ENCODE results near the gene BRME1. TPM values are rescaled to one million over a fixed set of nuclear protein-coding genes. Genes with fewer than 3 reads are reported as not detected.

The BRME1 gene
- polyA plus RNA-seq, 1 experiment, result 0.94 TPM

DNA sequence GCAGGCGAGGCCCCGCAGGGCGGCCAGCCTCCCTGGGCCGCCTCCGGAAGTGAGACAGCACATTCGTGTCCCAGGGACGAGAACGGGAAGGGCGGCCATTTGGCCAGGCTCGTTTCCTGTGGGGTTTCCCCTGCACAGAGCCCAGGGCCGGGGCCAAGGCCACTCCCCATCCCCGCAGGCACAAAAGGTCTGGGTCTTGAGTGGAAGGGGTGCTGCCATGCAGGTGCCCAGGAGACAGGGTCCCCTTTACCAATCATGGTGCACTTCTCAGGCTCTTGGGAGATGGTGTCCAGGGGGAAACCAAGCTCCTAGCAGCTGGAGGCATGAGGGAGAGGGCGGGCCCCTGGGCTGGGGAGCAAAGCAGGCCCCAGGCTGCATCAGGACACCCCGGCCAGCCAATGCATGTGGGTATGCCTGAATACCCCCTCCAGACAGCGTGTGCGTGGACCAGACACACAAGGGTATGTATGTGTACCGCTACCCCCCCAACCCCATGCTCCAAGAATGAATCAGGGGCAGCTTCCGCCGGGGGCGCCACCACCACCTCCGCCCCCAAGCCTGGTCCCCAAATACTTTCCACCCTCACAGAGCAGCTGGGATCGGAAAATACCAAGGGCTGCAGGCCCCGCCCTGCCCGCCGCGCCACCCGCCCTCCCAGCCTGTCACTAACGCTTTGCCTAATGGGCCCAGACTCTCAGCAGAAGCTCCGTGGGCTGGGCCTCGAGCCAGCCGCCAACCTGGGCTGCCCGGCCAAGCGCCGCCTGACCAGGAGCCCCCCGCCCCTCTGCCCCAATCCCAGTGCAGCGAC is 66.6 kb downstream of the BRME1 start:
- ChIA-PET POLR2A (interaction anchor here (0.5 to 1.5 kb wide), 8 partner anchors 14 to 870 kb away, joined by 3 to 25 read pairs (median 6); no protein-coding TSS in a partner anchor), CTCF (interaction anchor here (0.7 to 7.3 kb wide), 6 partner anchors 20 to 363 kb away, joined by 3 to 64 read pairs (median 4); no protein-coding TSS in a partner anchor)
- no peak for TF ChIP-seq CTCF (IDR thresholded peaks at IDR 0.05; ENCODE audit: insufficient read depth, low read depth, low read length)
- Histone ChIP-seq H3K4me3 (ENCODE audit: low read depth, low read length) (peak overlapping the region; percentile 66), H3K36me3 (ENCODE audit: control insufficient read depth, insufficient read depth, low read length) (peaks cover 20% of the 10 kb centered on the region), H3K27me3 (ENCODE audit: control insufficient read depth, insufficient read depth, low read length) (no peaks in the 10 kb centered on the region)
- DNase-seq (ENCODE audit: low read depth), result no peak

GRCh38 chr19:13838435-13839129 is 67.3 kb downstream of the BRME1 start:
- no peak for TF ChIP-seq CTCF (IDR thresholded peaks at IDR 0.05; ENCODE audit: insufficient read depth, low read depth, low read length)
- CTCF ChIA-PET, result interaction anchor here (0.7 to 7.3 kb wide), 5 partner anchors 24 to 364 kb away, joined by 3 to 64 read pairs (median 4); partner anchors contain the start of gene C19orf53
- Histone ChIP-seq H3K4me3 (ENCODE audit: low read depth, low read length) (peak overlapping the region; percentile 66), H3K36me3 (ENCODE audit: control insufficient read depth, insufficient read depth, low read length) (peaks cover 25% of the 10 kb centered on the region), H3K27me3 (ENCODE audit: control insufficient read depth, insufficient read depth, low read length) (no peaks in the 10 kb centered on the region)
- POLR2A ChIA-PET, result interaction anchor here (0.6 kb wide), 1 partner anchor 50 kb away, joined by 4 read pairs; no protein-coding TSS in a partner anchor
- DNase-seq (ENCODE audit: low read depth), result no peak

- DNase-seq (ENCODE audit: low read depth), result no peak
- CTCF ChIA-PET, result interaction anchor here (0.6 to 7.3 kb wide), 8 partner anchors 13 to 238 kb away, joined by 3 to 64 read pairs (median 3); no protein-coding TSS in a partner anchor
- no peak for TF ChIP-seq CTCF (IDR thresholded peaks at IDR 0.05; ENCODE audit: insufficient read depth, low read depth, low read length)
Measured at GRCh38 chr19:13835791-13836723, 69.9 kb downstream of the BRME1 start.

DNA sequence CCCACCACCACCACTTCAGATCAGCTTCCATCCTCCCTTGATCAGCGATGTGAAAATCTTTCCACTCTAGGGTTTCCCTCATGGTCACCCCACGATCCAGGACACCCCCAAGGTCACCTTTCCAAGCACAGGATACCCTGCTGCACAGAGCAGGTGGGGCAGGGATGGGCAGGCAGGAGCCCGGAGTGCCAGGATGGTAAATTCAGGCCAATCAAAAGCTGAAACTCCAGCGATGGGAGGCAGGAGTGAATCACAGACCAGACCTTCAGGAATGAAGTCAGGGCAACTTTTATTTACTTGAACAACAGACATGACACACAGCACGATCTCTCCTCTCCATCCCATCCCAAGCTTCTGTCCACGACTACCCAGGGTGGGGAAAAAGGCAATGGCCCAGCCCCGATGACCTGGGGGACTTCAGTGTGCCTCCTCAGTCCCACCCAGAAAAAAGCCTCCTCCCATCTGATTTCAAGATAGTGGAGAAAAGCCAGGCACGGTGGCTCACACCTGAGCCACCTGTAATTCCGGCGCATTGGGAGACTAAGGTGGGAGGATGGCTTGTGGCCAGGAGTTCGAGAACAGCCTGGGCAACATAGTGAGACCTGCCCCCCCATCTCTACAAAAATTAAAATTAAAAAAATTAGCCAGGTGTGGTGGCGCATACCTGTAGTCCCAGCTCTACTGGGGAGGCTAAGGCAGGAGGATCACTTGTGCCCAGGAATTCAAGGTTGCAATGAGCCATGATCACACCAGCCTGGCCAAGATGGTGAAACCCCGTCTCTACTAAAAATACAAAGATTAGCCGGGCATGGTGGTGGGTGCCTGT is 71.5 kb downstream of the BRME1 start:
- ChIA-PET POLR2A (interaction anchor here (0.5 kb wide), 1 partner anchor 27 kb away, joined by 3 read pairs; no protein-coding TSS in a partner anchor), CTCF (interaction anchor here (0.7 to 7.3 kb wide), 3 partner anchors 17 to 38 kb away, joined by 3 to 64 read pairs (median 4); no protein-coding TSS in a partner anchor)
- H3K27me3 ChIP-seq (ENCODE audit: control insufficient read depth, insufficient read depth, low read length), result no peaks in the 10 kb centered on the region
- DNase-seq (ENCODE audit: low read depth), result no peak
- TF ChIP-seq CTCF (IDR thresholded peaks at IDR 0.05; ENCODE audit: insufficient read depth, low read depth, low read length), result no peak
- peaks cover 37% of the 10 kb centered on the region for H3K36me3 ChIP-seq (ENCODE audit: control insufficient read depth, insufficient read depth, low read length)
- no peak overlapping the region for H3K4me3 ChIP-seq (ENCODE audit: low read depth, low read length)

More at GRCh38 chr19:13835791-13836723, 69.9 kb downstream of the BRME1 start:
- H3K4me3 ChIP-seq (ENCODE audit: low read depth, low read length), result no peak overlapping the region
- no peaks in the 10 kb centered on the region for H3K27me3 ChIP-seq (ENCODE audit: control insufficient read depth, insufficient read depth, low read length)
- POLR2A ChIA-PET, result no interaction called here
- peaks cover 28% of the 10 kb centered on the region for H3K36me3 ChIP-seq (ENCODE audit: control insufficient read depth, insufficient read depth, low read length)

Data from BJ (cell line).